Suppressor macrophage (primary cell): Measurements from ENCODE around the gene ZNF768.
"Not testable (repeated sequence)": the region's sequence is repeated elsewhere in the genome, so short reads cannot be mapped to it uniquely, and the experiment has no call there.

Experiments
- DNase-seq, 4 experiments: peaks; one replicate each; pipeline ENCODE4 v3.0.0-alpha.2; 2020 to 2022

Gene ZNF768

DNA sequence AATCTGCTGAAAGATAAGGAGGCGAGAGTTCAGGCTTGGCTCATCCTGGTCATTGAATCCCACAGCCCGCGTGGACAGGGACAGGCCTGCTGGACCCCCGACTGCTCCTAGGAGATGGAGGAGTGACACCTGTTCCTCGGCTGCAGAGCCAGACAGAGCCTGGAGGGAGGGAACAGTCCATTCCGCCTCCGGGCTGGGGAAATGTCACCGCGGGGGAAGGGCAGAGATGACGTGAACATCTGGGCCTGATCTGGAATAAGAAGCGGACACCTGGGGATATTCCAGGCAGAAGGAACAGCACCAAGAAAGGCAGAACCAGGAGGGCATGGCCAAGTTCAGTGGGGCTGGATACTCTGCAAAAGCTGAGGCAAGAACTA is 6.8 kb upstream of the ZNF768 start:
- no peak for DNase-seq

DNA sequence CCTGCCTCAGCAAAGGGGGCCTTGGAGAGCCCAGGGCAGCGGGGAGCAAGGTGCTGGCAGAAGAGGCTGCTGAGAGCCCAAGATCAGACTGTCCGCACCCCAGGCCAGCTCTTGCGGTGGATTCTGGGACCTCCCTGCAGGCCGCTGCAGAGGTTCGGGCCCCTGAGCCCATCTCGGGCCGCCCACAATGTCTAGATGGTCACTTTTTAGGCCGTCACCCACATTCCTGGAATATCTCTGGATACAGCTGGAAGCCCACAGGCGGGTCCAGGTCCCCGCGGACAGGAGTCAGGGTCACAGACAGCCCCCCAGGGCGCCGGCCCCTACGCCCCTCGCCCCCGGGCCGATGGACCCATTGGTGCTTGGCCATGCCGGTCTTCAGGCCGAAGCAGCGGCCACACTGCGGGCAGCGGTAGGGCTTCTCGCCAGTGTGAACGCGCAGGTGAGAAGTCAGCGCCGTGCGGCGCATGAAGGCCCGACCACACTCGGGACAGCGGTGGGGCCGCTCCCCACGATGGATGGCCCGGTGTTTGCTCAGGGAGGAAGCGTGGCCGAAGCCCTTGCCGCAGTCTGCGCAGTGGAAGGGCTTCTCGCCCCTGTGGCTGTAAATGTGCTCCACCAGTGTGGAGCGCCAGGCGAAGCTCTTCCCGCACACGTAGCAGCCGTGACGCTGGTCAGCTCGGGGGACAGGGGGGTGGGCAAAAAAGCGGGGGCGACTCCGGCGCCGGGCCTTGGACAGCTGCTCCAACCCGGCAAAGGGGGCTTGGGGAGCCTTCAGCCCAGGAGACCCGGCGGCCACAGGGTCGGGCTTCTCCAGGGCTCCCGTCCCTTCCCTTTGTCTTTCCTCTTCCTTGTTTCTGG is 6.1 kb upstream of the ZNF768 start:
- no peak for DNase-seq

DNA sequence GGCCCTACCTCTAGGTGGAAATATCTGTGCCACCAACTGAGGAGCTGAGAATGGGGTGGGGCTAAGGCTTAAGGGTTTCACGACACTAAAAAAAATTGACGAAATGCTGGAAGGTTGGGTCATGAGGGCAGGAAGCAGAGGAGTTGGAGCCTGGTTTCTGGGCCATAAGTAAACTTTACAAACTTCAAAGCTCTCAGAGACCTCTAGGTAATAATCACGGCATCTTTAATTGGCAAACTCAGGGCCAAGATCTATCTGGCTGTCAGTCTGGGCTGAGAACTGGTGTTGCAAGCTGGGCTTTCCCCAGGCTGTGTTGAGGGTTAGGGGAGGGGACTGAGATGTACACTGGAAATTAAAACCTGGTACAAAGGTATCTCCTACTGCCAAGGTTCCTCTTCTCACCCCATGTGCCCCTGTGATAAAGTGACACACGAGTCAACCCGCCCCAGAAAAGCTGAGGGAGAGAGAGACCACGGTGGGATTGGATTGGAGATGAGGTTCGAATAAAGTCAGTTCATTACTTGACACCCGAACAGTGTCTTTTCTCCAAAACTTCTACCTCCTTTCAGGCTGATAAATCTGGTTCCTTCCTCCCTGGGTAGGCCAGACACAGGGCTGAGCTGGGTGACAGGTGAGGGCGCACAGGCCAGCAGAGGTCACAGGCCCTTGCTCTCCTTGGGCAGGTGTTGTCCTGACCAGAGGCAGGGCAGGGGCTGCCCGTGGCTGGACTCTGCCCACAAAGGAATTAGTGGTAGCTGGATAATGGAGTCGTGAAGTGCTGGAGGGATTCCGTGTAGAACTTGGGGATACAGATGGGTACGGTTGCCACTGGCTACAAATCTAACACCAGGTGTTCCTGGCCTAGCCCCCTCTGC is 4.0 kb upstream of the ZNF768 start:
- DNase-seq: no peak

DNA sequence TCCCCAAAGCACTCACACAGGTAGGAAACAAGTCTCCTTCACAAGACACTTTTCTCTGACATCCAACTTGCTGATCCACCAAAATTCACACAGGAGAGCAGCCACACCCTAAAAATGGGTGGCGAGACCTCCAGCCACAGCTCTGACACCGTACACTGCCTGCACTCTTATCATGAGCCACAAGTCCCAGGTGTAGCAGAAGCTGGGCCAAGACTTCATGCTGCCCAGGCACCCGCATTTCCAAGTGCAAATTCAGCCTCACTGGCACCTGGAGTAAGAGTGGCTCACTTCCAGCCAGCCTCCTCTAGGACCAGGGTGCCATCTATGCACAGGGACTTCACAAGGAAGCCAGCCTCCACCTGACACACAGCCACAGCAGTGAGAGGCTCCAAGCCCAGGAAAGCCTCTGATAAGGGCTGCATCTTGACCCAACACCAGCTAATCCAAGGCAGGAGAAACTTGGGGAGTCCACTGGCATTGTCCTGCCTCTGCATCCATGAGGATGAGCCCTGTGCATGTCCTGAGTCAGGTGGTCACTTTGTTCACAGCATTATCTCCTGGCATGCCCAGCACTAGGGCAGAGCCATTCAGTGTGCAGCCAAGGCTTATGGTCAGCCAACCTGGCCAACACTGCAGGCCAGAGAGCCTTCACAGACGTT is 2.6 kb upstream of the ZNF768 start:
- no peak for DNase-seq

DNA sequence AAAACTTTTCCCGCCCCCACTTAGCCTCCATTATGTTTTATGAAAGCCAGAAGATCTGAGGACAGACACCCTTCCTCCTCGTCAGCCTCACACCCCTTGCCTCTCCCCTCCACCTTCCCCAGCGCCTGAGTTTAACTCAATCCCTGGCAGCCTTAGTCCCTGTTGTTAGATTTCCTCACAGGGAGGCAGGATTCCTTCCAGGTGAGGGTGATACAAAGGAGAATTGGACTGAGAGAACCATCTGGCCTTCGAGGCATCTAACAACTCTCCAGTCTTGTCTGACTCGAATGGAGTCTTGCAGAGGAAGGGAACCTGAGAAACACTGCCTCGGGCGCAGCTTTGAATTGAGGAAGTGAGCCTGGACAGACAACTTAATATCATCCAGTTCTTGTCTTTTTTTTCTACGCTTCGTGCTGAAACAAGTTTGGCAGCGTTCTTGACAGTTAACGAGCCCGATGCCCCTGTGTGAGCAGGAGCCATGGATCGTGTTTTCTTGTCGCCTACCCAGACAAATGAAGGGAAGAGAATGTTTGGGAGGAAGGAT is 1.3 kb upstream of the ZNF768 start:
- DNase-seq: peak; percentile 66 to 83 (median 80)

DNA sequence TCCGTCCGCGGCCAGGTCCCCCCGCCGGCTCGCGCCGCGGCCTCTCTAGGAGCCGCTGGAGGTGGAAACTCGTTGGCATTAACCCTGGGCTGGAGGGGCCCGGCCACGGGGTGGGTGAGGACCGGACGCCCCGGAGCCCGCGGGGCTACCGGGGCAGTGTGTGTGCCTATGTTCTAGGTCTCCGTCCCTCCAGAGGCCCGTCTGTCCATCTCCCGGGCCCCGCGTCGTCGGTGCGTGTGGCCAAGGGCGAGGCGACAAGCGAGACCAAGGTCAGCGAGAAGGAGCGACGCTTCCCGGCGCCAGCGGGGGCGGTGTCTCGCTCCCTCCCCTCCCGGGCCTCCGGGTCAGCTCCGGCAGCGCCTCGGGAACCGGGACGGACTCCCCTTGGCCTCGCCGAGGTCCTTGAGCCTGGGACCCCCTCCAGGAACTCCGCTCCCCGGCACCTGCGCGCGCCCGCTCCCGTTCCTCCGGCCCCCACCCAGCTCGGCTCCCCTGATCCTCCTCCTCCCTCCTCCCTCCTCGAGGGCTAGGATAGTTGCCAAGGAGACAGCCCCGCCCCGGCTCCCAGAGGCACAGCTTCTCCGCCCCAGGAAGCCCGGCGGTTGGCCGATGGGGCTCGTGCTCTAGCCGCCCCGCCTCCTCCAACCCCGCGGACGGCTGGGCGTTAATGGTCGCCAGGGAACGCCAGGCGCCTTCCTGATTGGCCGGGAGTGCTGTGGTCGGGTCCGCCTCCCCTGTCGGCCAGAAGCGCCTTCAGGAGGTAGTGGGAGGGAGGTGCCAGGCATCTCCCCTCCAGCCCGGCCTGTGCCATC is 663 bp upstream of the ZNF768 start:
- peak; percentile 98 to 100 (median 99) for DNase-seq

DNA sequence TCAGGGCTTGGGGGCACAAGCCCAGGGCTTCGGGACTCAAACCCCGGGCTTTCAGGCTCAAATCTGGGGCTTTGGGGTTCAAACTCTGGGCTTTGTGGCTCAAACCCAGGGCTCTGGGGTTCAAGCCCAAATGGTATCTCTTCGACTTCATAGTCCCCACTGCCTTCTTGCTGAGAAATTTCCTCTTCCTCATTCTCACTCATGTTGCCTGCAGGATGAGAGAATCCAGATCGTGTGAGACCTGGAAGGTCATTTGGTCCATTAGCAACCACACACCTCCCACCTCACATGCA is 576 bp downstream of the ZNF768 start:
- peak in 2 of 4 experiments; percentile 57 to 66 for DNase-seq

DNA sequence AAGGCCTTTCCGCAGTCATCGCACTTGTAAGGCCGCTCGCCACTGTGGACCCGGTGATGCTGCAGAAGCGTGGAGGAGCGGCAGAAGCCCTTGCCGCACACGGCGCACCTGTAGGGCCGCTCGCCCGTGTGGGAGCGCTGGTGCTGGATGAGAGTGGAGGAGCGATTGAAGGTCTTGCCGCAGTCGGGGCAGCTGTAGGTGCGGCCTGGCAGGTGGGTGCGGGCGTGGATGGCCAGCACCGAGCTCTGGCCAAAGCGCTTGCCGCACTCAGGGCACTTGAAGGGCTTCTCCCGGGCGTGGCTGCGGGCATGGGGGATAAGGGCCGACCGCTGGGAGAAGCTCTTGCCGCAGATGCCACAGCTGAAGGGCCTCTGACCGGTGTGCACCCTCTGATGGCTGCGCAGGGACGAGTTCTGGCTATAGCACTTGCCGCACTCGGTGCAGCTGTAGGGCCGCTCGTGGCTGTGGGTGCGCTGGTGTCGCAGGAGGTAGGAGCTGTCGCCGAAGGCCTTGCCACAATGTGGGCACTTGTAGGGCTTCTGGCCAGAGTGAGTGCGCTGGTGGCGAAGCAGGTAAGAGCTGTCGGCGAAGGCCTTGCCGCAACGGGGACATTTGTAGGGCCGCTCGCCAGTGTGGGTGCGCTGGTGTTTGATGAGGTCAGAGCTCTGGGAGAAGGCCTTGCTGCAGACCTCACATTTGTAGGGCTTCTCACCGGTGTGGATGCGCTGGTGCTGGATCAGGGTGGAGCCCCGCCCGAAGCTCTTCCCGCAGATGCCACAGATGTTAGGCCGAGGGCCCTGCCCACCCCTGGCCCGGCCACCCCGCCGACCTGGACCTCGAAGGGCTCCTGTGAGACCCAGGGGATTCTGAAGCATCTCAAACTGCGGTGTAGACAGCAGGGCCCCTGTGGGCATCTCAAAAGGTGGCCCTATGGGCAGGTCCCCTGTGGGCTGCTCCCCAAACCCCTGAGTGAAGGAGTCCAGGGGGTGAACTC is 1.5 kb downstream of the ZNF768 start:
- DNase-seq: no peak

DNA sequence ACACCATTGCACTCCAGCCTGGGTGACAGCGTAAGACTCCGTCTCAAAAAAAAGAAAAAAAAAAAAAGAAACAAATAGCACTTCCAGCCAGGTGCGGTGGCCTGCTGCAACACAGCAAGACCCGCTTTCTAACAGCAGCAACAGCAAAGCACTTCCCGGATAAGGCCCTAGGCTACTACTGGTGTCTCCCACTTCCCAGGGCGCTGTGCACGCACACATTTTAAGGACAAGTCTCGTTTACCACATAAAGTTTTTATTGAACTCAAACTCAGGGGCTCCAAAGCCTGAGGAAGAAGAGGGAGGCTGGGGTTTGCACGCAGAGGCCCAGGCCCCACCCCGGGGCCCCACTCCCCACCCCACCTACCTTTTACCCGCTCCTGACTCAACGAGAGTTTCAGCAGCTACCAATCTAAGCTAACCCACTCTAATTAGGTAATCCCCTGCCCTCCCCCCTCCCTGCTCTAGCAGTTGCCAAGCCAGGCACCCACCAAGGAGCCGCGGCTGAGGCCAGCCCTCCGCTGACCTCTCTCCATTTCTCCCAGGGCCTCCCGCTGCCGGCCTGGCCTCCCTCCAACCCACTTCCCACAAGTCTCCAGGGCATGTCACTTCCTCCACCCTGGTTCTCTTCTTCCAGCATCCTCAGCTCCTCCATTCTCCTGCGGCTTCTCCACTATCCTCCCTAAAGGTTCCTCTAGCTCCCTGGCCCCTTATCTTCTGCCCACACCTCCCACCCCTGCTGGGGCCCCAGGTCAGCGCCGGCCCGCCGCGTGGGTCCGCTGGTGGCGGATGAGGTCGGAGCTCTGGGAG is 2.4 kb downstream of the ZNF768 start:
- peak in 1 of 4 experiments; percentile 18 for DNase-seq

DNA sequence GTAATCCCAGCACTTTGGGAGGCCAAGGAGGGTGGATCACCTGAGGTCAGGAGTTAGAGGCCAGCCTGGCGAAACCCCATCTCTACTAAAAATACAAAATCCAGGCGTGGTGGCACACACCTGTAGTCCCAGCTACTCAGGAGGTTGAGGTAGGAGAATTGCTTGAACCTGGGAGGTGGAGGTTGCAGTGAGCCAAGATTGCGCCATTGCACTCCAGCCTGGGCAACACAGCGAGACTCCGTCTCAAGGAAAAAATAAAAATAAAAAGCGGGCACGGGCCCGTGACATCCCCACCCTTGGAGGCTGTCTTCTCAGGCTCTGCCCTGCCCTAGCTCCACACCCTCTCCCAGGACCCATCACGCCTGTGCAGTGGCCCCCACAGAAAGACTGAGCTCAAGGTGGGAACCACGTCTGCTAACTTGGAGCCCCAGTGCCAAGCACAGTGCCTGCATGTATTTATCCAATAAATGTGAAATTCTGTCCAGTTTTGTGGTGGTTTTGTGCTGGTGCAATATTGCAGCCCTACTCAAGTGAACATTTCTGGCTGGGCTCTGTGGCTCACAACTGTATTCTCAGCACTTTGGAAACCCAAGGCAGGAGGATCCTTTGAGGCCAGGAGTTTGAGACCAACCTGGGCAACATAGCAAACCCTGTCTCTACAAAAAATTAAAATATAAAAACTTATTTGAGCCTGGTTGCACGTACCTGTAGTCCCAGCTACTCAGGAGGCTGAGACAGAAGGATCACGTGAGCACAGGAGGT is 3.5 kb downstream of the ZNF768 start:
- DNase-seq: not testable (repeated sequence)

DNA sequence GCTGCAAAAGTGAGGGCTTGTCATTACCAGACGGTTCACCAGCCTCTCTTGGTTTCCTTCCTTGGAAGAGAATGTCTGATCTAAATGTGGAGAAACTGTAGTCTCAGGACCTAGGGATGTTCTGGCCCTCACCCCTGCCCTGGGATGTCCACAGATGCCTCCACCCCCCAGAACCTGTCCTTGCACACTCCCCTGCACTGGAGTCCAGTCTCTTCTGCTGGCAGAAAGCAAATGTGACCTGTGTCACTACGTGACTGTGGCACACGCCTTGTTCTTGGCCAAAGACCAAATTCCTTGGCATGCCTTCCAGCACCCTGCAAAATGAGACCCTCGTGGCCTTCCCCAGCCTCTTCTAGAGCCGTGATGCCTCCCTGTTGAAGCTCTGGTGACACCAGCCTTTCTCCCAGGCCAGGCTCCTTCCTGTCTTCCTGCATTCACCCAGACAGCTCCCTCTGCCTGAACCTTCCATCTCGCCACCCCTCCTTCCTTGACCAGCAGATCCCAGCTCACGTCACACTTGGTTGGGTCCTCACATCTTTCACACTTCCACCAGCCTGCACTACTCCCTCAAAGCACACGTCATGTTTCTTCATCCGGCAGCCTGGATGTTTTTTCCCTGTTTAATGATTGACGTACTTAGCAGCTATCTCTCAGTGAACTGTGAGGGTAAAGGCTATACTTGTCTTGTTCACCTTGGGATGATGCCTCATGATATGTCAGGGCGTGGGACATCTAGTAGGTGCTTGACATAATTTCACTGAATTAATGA is 4.3 kb downstream of the ZNF768 start:
- DNase-seq: no peak

DNA sequence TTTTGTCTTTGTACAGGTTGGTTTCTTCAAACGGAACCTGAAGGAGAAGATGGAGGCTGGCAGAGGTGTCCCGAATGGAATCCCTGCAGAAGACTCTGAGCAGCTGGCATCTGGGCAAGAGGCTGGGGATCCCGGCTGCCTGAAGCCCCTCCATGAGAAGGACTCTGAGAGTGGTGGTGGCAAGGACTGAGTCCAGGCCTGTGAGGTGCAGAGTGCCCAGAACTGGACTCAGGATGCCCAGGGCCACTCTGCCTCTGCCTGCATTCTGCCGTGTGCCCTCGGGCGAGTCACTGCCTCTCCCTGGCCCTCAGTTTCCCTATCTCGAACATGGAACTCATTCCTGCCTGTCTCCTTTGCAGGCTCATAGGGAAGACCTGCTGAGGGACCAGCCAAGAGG is 4.9 kb downstream of the ZNF768 start:
- no peak for DNase-seq

DNA sequence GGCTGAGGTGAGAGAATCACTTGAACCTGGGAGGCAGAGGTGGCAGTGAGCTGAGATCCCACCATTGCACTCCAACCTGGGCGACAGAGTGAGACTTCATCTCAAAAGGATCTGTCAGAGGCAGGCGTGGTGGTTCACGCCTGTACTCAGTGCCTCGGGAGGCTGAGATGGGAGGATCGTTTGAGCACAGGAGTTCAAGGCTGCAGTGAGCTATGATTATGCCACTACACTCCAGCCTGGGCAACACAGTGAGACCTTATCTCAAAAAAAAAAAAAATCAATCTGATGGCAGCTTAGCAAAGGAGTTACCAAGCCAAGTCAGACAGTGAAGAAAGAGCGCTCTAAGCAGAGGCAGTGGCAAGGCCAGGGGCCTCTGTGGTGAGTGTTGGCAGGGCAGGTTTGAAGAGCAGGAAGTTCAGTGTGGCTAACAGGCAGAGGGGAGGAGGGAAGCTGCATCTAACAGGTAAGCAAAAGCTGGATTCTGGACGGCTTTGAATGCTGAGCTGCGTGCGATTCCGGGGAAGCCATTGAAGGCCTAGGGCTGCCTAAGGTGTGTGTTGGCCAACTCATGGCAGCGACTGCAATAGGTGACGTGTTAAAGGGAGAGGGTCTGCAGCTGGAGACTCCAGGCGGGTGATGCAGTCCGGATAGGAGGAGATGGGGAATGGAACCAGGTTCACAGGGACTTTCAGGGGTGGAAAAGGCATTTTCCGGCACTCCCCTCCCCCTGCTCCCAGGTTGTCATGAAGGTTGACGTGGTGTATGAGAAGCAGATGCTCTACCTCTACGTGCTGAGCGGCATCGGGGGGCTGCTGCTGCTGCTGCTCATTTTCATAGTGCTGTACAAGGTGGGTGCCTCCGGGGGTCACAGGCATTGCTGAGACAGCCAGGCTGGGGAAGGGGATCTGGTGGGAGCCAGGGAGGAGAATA is 7.0 kb downstream of the ZNF768 start:
- DNase-seq: no peak

DNA sequence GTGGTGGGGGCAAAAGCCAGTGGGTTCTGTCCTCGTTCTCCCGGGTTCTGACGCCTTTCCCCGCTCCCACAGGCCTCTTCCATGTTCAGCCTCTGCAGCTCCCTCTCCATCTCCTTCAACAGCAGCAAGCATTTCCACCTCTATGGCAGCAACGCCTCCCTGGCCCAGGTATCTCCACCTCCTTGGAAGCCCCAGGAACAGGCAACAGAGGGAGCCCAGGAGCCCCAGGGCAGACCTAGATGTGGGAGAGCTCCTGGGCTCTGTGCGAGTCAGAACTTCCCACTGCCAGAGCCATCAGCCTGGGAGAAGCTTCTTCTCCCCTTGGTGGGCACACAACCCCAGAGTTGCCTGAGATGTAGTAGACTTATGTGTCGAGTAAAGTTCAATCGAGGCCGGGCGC is 7.8 kb downstream of the ZNF768 start:
- no peak for DNase-seq

DNA sequence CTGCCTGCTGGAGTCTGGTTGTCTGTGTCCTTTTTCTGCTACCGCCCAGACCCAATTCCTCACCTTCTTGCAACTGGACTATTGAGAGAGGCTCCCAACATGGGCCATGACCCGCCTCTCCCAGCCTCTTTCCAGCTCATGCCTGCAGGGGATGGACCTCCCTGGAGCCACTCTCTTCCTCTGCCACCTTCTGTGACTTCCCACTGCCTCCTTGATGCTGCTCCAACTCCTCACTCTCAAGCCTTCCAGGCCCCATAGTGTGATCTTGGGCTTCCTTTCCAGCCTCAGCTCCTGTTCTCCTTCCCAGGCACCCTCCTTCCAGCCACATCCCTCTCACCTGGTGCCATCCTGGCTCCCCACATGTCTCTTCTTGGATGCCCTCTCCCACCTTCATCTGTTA is 11.1 kb downstream of the ZNF768 start:
- no peak for DNase-seq

DNA sequence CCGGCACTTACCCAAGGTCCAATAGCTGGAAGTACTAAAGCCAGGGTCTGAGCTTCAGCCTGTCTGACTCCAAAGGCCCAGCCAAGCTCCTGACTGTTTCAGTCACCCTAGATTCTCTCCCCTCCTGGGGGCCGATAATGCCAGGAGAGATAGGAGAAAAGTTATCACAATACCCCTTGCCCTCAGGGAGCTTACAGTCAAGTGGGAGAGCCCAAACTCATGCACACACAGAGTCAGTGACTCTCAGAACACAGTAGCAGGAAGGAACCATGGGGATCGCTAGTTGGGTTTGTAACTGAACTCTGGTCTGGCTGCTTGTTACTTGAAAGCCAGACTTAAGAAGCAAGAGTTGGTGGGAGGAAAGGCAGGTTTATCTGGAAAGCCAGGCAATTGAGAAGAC is 14.9 kb downstream of the ZNF768 start:
- DNase-seq: no peak

DNA sequence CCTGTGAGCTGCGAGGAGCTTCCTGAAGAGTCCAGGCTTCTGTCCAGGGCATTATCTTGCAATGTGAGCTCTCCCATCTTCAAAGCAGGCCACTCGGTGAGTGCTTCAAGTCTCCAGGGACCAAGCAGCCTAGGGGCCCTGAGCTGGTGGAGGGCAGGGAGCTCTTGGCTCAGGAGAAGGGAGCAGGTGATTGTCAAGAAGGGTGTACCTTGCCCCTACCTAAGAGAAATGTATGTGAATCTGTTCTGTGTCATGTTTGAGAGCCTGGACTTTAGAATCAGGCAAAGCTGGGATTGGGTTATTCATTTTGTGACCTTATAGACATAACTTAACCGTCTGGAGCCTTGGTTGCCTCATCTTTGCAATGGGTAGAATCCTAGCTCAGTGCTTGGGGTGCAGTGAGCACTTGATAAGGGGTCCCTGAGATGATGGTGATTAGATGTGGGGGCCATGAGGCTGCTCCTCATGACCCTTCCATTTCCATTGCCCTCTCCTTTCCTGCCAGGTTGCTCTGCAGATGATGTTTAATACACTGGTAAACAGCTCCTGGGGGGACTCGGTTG is 15.9 kb downstream of the ZNF768 start:
- no peak for DNase-seq
